GM12872 (cell line): ENCODE data around the gene MAPRE2.

Source experiments
- CTCF ChIP-seq: IDR thresholded peaks from 3 replicates; pipeline ENCODE4 v1.5.1; 2011; ENCODE audit warnings: low read depth, mild to moderate bottlenecking, low read length, moderate library complexity; ENCODE audit not compliant: insufficient read depth

Gene MAPRE2

GRCh38 chr18:35085450-35086380 is 44.5 kb downstream of the MAPRE2 start:
- TF ChIP-seq CTCF = no peak

- TF ChIP-seq CTCF = no peak
These were observed 45.5 kb downstream of the MAPRE2 start for GRCh38 chr18:35086704-35087103.

- TF ChIP-seq CTCF = no peak
These were observed 46.5 kb downstream of the MAPRE2 start for GRCh38 chr18:35087726-35088125.

- TF ChIP-seq CTCF = no peak
These were observed 47.7 kb downstream of the MAPRE2 start for GRCh38 chr18:35088921-35089320.

GRCh38 chr18:35089382-35089781 is 48.2 kb downstream of the MAPRE2 start:
- TF ChIP-seq CTCF = no peak

GRCh38 chr18:35089891-35090550 is 48.8 kb downstream of the MAPRE2 start:
- no peak for TF ChIP-seq CTCF

- no peak for TF ChIP-seq CTCF
These were observed 50.6 kb downstream of the MAPRE2 start for GRCh38 chr18:35091841-35092240.
